WERI-Rb-1 (cell line): ENCODE measurements around the gene ZNF593OS.

Experiments
- DNase-seq: peaks from one replicate; pipeline ENCODE4 v3.0.0-alpha.2; 2020
- H3K27ac ChIP-seq: fragments of 250-450 bp; sonication (Bioruptor Pico); 2 replicates; pipeline ENCODE4 v1.5.1; 2020; ENCODE audit warnings: mild to moderate bottlenecking, moderate library complexity
- H3K27me3 ChIP-seq: fragments of 250-450 bp; sonication (Bioruptor Pico); 2 replicates; pipeline ENCODE4 v1.5.1; 2021; ENCODE audit warnings: mild to moderate bottlenecking, low read depth, moderate library complexity; ENCODE audit not compliant: insufficient read depth, severe bottlenecking
- H3K36me3 ChIP-seq: fragments of 250-450 bp; sonication (Bioruptor Pico); 2 replicates; pipeline ENCODE4 v1.5.1; 2020; ENCODE audit warnings: mild to moderate bottlenecking, moderate library complexity
- H3K4me3 ChIP-seq: 2 replicates; pipeline ENCODE4 v1.5.1; 2011; ENCODE audit warnings: low read depth, mild to moderate bottlenecking, control low read depth, low read length
- H3K9me3 ChIP-seq: fragments of 250-450 bp; sonication (Bioruptor Pico); 2 replicates; pipeline ENCODE4 v1.5.1; 2021; ENCODE audit warnings: mild to moderate bottlenecking, moderate library complexity; ENCODE audit not compliant: severe bottlenecking
- TF ChIP-seq, protein P1 (sequence below): IDR thresholded peaks from 2 replicates; pipeline ENCODE4 v1.5.1; 2011; ENCODE audit warnings: low read depth, mild to moderate bottlenecking, control low read depth, inconsistent platforms, low read length

ZNF593OS gene

DNA sequence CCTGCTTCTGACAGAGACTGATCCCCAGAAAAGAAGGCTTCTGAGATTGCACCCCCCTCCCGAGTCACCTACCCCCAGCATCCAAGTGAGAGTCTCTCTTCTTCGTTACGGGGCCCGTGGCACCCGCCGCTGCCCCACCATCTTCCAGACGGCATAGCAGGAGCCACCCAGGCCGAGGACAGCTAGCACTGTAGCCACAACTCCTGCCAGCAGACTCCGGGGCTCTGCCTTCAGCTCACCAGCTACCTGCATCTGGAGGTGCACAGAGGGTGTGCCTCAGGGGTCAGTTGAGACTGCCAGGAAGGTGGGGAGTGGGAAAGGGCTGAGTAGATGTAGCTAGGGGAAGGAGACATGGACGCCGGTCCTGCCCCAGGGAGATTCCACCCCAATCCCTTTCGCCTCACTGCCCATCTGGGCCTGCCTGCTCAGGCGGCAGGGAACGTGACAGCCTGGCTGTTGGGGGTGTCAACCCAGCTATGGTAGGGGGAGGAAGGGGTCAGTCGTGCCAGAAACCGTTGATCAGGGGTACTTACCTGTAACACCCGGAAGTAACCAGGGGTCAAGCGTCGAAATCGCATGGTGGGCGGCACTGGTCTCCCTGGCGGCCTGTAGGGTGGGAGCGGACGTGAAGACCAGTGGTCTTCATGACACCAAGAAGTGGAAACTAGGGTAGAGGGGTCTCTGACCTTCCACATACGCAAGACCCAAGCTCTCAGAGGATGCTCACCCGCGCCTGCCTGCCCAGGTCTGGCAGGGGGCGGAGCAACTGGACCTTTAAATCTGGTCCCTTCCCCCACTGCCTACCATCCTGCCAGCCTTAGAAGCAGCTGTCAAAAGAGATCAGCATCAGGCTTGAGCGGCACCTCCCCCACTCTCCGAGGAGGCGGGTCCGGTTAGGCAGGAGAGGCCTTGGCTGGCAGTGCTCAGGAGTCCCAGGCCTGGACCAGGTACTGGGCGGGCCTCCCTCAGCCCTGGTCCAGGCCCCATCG, at the start of gene ZNF593OS:
Gene ZNF593OS, minus strand, starts transcription at position 749 of the 989 bp plus-strand sequence. Its CDS starts 171 bp downstream, at position 578.
- Histone ChIP-seq H3K27ac (no peak within 1 kb of the TSS), H3K27me3 (no peaks in the 10 kb centered on the region), H3K36me3 (peaks cover 3% of the 10 kb centered on the region; the same call in 1 of the 2 replicates), H3K4me3 (no peak within 1 kb of the TSS), H3K9me3 (no peaks in the 10 kb centered on the region)
- DNase-seq, result peak; percentile 91
- TF ChIP-seq, protein P1, sequence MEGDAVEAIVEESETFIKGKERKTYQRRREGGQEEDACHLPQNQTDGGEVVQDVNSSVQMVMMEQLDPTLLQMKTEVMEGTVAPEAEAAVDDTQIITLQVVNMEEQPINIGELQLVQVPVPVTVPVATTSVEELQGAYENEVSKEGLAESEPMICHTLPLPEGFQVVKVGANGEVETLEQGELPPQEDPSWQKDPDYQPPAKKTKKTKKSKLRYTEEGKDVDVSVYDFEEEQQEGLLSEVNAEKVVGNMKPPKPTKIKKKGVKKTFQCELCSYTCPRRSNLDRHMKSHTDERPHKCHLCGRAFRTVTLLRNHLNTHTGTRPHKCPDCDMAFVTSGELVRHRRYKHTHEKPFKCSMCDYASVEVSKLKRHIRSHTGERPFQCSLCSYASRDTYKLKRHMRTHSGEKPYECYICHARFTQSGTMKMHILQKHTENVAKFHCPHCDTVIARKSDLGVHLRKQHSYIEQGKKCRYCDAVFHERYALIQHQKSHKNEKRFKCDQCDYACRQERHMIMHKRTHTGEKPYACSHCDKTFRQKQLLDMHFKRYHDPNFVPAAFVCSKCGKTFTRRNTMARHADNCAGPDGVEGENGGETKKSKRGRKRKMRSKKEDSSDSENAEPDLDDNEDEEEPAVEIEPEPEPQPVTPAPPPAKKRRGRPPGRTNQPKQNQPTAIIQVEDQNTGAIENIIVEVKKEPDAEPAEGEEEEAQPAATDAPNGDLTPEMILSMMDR, result no peak

- no peaks in the 10 kb centered on the region for H3K36me3 ChIP-seq
- no peaks in the 10 kb centered on the region for H3K27me3 ChIP-seq
- no peak overlapping the region for H3K27ac ChIP-seq
- H3K4me3 ChIP-seq, result no peak overlapping the region
- TF ChIP-seq, protein P1, result no peak
- DNase-seq, result no peak
- no peaks in the 10 kb centered on the region for H3K9me3 ChIP-seq
These were observed 49.5 kb upstream of the ZNF593OS start for GRCh38 chr1:26221094-26221493.

DNA sequence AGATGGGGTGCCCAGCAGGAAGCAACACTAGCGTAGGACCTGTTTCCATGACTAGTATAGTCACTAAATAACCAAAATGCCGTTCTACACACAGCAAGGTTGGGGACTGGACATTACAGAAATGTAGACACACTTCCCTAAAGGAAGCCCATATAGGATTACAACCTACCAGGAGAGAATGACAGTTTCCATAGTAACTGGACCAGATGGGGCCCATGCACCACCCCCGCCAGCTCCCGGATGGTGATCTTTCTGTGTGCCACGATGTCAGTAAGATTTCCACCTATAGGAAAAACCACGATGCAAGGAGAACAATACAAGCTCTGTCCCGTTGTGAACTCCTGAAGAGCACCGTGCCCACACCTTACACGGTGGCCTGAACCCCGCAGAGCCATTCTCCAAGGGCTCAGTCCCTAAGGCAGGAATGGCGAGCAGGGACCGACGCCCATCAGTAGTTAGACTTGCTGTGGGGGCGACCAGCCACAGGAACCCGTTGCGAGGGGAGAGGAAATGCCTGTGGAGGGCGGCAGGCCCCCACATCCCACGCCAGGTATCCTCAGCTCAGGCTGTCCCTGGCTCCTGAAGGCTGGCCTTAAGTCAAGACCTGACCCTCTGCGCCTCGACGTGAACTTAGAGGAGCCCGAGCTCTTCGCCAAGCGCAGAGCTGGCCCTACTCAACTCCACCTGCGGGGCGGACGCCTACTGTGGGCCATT, 48.7 kb upstream of the ZNF593OS start:
- Histone ChIP-seq H3K27ac (no peak overlapping the region), H3K4me3 (no peak overlapping the region), H3K27me3 (no peaks in the 10 kb centered on the region), H3K9me3 (no peaks in the 10 kb centered on the region), H3K36me3 (no peaks in the 10 kb centered on the region)
- TF ChIP-seq, protein P1, result no peak
- no peak for DNase-seq

GRCh38 chr1:26218906-26219494, 47.4 kb upstream of the ZNF593OS start:
- no peak overlapping the region for H3K4me3 ChIP-seq
- TF ChIP-seq, protein P1, result no peak
- H3K27ac ChIP-seq, result no peak overlapping the region
- H3K36me3 ChIP-seq, result no peaks in the 10 kb centered on the region
- no peak for DNase-seq
- H3K27me3 ChIP-seq, result no peaks in the 10 kb centered on the region
- H3K9me3 ChIP-seq, result no peaks in the 10 kb centered on the region

GRCh38 chr1:26215246-26215645, 43.6 kb upstream of the ZNF593OS start:
- no peak overlapping the region for H3K4me3 ChIP-seq
- H3K27ac ChIP-seq, result no peak overlapping the region
- H3K27me3 ChIP-seq, result no peaks in the 10 kb centered on the region
- H3K36me3 ChIP-seq, result no peaks in the 10 kb centered on the region
- TF ChIP-seq, protein P1, result no peak
- DNase-seq, result no peak
- no peaks in the 10 kb centered on the region for H3K9me3 ChIP-seq
